ENCODE measurements around the gene PRRC1. TPM values are rescaled to one million over a fixed set of nuclear protein-coding genes. Genes with fewer than 3 reads are reported as not detected.

Gene PRRC1
- total RNA-seq, 1 experiment from 2014 or later = 53.2 TPM

DNA sequence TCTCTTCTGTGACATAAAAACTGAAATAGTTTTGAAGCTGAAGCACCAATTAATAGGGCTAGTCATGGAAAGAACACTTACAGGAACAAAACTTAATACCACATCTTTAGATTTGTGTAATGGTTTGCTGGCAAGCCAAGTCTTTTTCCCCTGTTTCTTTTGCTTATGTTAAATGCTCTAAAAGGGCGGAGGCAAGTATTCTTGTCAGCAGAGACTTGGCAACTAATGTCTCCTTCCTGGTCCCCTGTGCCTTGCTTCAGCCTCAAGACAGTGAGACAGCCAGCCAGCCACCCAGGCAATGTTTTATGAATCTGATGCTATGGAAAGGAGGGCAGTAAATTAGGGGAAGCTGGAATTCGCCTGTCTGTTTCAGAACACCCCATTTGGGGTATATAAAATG lies 45.7 kb downstream of the PRRC1 start:
- Histone ChIP-seq H3K27me3 (ENCODE audit: insufficient read depth, low read length) (no peaks in the 10 kb centered on the region), H3K9me2 (ENCODE audit: insufficient read depth) (no peaks in the 10 kb centered on the region), H3K9me3 (ENCODE audit: control insufficient read depth in 1 of 2, insufficient read depth in 1 of 2, low read depth in 1 of 2, low read length in 2 of 2) (no peaks in the 10 kb centered on the region), H3K4me3 (replicated peaks in 1 of 2; ENCODE audit: low read depth in 1 of 2, low read length in 2 of 2) (no peak overlapping the region), H2AFZ (ENCODE audit: low read depth, low read length, poor library complexity, severe bottlenecking) (no peak overlapping the region), H3K9ac (ENCODE audit: low read length) (no peak overlapping the region), H4K20me1 (ENCODE audit: insufficient read depth) (no peaks in the 10 kb centered on the region), H3K27ac (ENCODE audit: low read depth, low read length) (no peak overlapping the region), H3K79me2 (ENCODE audit: insufficient read depth, low read length) (no peaks in the 10 kb centered on the region), H3K36me3 (ENCODE audit: control insufficient read depth in 1 of 2, insufficient read depth in 2 of 2, low read length in 2 of 2) (no peaks in the 10 kb centered on the region), H3K4me2 (ENCODE audit: low read length) (no peak overlapping the region), H3K4me1 (ENCODE audit: control insufficient read depth in 1 of 2, insufficient read depth in 2 of 2, low read length in 2 of 2) (no peaks in the 10 kb centered on the region)
- DNase-seq (ENCODE audit: low read depth, low spot score) (no peak), ATAC-seq (no peak)
- ChIA-PET RAD21 (ENCODE audit: low non-redundant PET in 1 of 2, low total read pairs in 2 of 2, uncharacterized antibody in 2 of 2, unreplicated experiment in 2 of 2) (no interaction called here), CTCF (interaction anchor here (1.2 to 1.6 kb wide), 4 partner anchors 27 to 939 kb away, joined by 3 to 5 read pairs (median 4); no protein-coding TSS in a partner anchor), POLR2A (no interaction called here)
- TF ChIP-seq POLR2AphosphoS5 (IDR thresholded peaks at IDR 0.05; ENCODE audit: low read depth, low read length) = no peak
- TF ChIP-seq, protein P1, sequence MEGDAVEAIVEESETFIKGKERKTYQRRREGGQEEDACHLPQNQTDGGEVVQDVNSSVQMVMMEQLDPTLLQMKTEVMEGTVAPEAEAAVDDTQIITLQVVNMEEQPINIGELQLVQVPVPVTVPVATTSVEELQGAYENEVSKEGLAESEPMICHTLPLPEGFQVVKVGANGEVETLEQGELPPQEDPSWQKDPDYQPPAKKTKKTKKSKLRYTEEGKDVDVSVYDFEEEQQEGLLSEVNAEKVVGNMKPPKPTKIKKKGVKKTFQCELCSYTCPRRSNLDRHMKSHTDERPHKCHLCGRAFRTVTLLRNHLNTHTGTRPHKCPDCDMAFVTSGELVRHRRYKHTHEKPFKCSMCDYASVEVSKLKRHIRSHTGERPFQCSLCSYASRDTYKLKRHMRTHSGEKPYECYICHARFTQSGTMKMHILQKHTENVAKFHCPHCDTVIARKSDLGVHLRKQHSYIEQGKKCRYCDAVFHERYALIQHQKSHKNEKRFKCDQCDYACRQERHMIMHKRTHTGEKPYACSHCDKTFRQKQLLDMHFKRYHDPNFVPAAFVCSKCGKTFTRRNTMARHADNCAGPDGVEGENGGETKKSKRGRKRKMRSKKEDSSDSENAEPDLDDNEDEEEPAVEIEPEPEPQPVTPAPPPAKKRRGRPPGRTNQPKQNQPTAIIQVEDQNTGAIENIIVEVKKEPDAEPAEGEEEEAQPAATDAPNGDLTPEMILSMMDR (IDR thresholded peaks at IDR 0.05 in 2 of 3, conservative IDR thresholded peaks at IDR 0.05 in 1 of 3; ENCODE audit: borderline replicate concordance in 1 of 3, insufficient read depth in 1 of 3, low read depth in 2 of 3, low read length in 2 of 3) = no peak
- TF ChIP-seq ELF1 (IDR thresholded peaks at IDR 0.05; ENCODE audit: borderline replicate concordance, low read depth) = no peak
- no peak for TF ChIP-seq JUND (IDR thresholded peaks at IDR 0.05)
- no peak for TF ChIP-seq EGR1 (IDR thresholded peaks at IDR 0.05; ENCODE audit: low read depth)
- BruUV-seq (replicated peaks) = no TSS peak
- intact Hi-C loops (cut with micrococcal nuclease) = loop anchor here (5.0 to 10.0 kb wide), 3 partner anchors 312 to 1279 kb away; no protein-coding TSS in a partner anchor

- RAD21 ChIA-PET (ENCODE audit: low non-redundant PET in 1 of 2, low total read pairs in 2 of 2, uncharacterized antibody in 2 of 2, unreplicated experiment in 2 of 2) = interaction anchor here in 1 of 2 experiments (0.7 kb wide), 1 partner anchor 308 kb away, joined by 3 read pairs; no protein-coding TSS in a partner anchor
- H3K4me1 ChIP-seq (ENCODE audit: control insufficient read depth in 1 of 2, insufficient read depth in 2 of 2, low read length in 2 of 2) = no peaks in the 10 kb centered on the region
- no peaks in the 10 kb centered on the region for H3K27me3 ChIP-seq (ENCODE audit: insufficient read depth, low read length)
- H3K79me2 ChIP-seq (ENCODE audit: insufficient read depth, low read length) = no peaks in the 10 kb centered on the region
- no peaks in the 10 kb centered on the region for H4K20me1 ChIP-seq (ENCODE audit: insufficient read depth)
- H3K36me3 ChIP-seq (ENCODE audit: control insufficient read depth in 1 of 2, insufficient read depth in 2 of 2, low read length in 2 of 2) = no peaks in the 10 kb centered on the region
- ATAC-seq = peak; percentile 90
- H2AFZ ChIP-seq (ENCODE audit: low read depth, low read length, poor library complexity, severe bottlenecking) = no peak overlapping the region
- POLR2A ChIA-PET = no interaction called here
- H3K27ac ChIP-seq (ENCODE audit: low read depth, low read length) = no peak overlapping the region
- TF ChIP-seq ZBTB33 (IDR thresholded peaks at IDR 0.05; ENCODE audit: extremely low read depth, insufficient replicate concordance, low read length) (no peak), RAD21 (IDR thresholded peaks at IDR 0.05; ENCODE audit: low read depth) (peak; percentile 81), EGR1 (IDR thresholded peaks at IDR 0.05; ENCODE audit: low read depth) (0 out of 2 replicates have a peak, but pooled peaks have one; percentile 20)
- TF ChIP-seq, protein P1 (IDR thresholded peaks at IDR 0.05 in 2 of 3, conservative IDR thresholded peaks at IDR 0.05 in 1 of 3; ENCODE audit: borderline replicate concordance in 1 of 3, insufficient read depth in 1 of 3, low read depth in 2 of 3, low read length in 2 of 3) = peak; percentile 52 to 82 (median 69); a peak in 5 of 6 replicates
- BruUV-seq (replicated peaks) = no TSS peak
- no peak overlapping the region for H3K4me3 ChIP-seq (replicated peaks in 1 of 2; ENCODE audit: low read depth in 1 of 2, low read length in 2 of 2)
- intact Hi-C loops (cut with micrococcal nuclease) = loop anchor here (2.0 to 10.0 kb wide), 4 partner anchors 311 to 1278 kb away; no protein-coding TSS in a partner anchor
- peak; percentile 48 for DNase-seq (ENCODE audit: low read depth, low spot score)
- no peak overlapping the region for H3K4me2 ChIP-seq (ENCODE audit: low read length)
- no peaks in the 10 kb centered on the region for H3K9me3 ChIP-seq (ENCODE audit: control insufficient read depth in 1 of 2, insufficient read depth in 1 of 2, low read depth in 1 of 2, low read length in 2 of 2)
- H3K9ac ChIP-seq (ENCODE audit: low read length) = no peak overlapping the region
- CTCF ChIA-PET = interaction anchor here (0.9 to 1.7 kb wide), 13 partner anchors 9 to 1280 kb away, joined by 3 to 9 read pairs (median 4); no protein-coding TSS in a partner anchor
- H3K9me2 ChIP-seq (ENCODE audit: insufficient read depth) = no peaks in the 10 kb centered on the region
These were observed 46.7 kb downstream of the PRRC1 start for GRCh38 chr5:127564002-127564769.

Measured in HCT116 (cell line).